Measurements from ENCODE around the gene PCAT6. TPM values are rescaled to one million over a fixed set of nuclear protein-coding genes. Genes with fewer than 3 reads are reported as not detected.

Gene PCAT6
- total RNA-seq, 2 donors from 2014 or later, result not detected

GRCh38 chr1:202796670-202797069, 14.1 kb upstream of the PCAT6 start:
- no peak for DNase-seq (ENCODE audit: low spot score)
- no peaks in the 10 kb centered on the region for H3K4me1 ChIP-seq (ENCODE audit: control insufficient read depth in 1 of 2, low read depth in 2 of 2)
- no peaks in the 10 kb centered on the region for H3K36me3 ChIP-seq
- no peak for TF ChIP-seq CTCF (IDR thresholded peaks at IDR 0.05)
- no peak overlapping the region for H3K4me3 ChIP-seq
- no peaks in the 10 kb centered on the region for H3K9me3 ChIP-seq
- H3K27ac ChIP-seq, result no peak overlapping the region
- no peak for ATAC-seq (ENCODE audit: insufficient number of reproducible peaks, low FRiP score, low read depth)
- no peaks in the 10 kb centered on the region for H3K27me3 ChIP-seq (replicated peaks; ENCODE audit: insufficient read depth)

GRCh38 chr1:202798260-202798659, 12.5 kb upstream of the PCAT6 start:
- Histone ChIP-seq H3K36me3 (no peaks in the 10 kb centered on the region), H3K4me1 (ENCODE audit: control insufficient read depth in 1 of 2, low read depth in 2 of 2) (peaks cover 0 to 6% of the 10 kb centered on the region in 2 donors), H3K27ac (no peak overlapping the region), H3K27me3 (replicated peaks; ENCODE audit: insufficient read depth) (no peaks in the 10 kb centered on the region), H3K9me3 (no peaks in the 10 kb centered on the region), H3K4me3 (no peak overlapping the region)
- DNase-seq (ENCODE audit: low spot score) (no peak), ATAC-seq (ENCODE audit: insufficient number of reproducible peaks, low FRiP score, low read depth) (no peak)
- TF ChIP-seq CTCF (IDR thresholded peaks at IDR 0.05), result no peak

- DNase-seq (ENCODE audit: low spot score) (no peak), ATAC-seq (ENCODE audit: insufficient number of reproducible peaks, low FRiP score, low read depth) (no peak)
- Histone ChIP-seq H3K4me3 (no peak overlapping the region), H3K4me1 (ENCODE audit: control insufficient read depth in 1 of 2, low read depth in 2 of 2) (peaks cover 0 to 9% of the 10 kb centered on the region in 2 donors), H3K27me3 (replicated peaks; ENCODE audit: insufficient read depth) (no peaks in the 10 kb centered on the region), H3K36me3 (no peaks in the 10 kb centered on the region), H3K27ac (no peak overlapping the region), H3K9me3 (no peaks in the 10 kb centered on the region)
- no peak for TF ChIP-seq CTCF (IDR thresholded peaks at IDR 0.05)
Measured at GRCh38 chr1:202798792-202799331, 11.9 kb upstream of the PCAT6 start.

- H3K27ac ChIP-seq, result no peak overlapping the region
- TF ChIP-seq CTCF (IDR thresholded peaks at IDR 0.05), result no peak
- ATAC-seq (ENCODE audit: insufficient number of reproducible peaks, low FRiP score, low read depth), result no peak
- H3K4me3 ChIP-seq, result no peak overlapping the region
- H3K27me3 ChIP-seq (replicated peaks; ENCODE audit: insufficient read depth), result no peaks in the 10 kb centered on the region
- DNase-seq (ENCODE audit: low spot score), result no peak
- peaks cover 4 to 9% of the 10 kb centered on the region in 2 donors for H3K4me1 ChIP-seq (ENCODE audit: control insufficient read depth in 1 of 2, low read depth in 2 of 2)
- no peaks in the 10 kb centered on the region for H3K36me3 ChIP-seq
- no peaks in the 10 kb centered on the region for H3K9me3 ChIP-seq
Measured at GRCh38 chr1:202800742-202801141, 10.0 kb upstream of the PCAT6 start.

- TF ChIP-seq CTCF (IDR thresholded peaks at IDR 0.05), result no peak
- no peak for ATAC-seq (ENCODE audit: insufficient number of reproducible peaks, low FRiP score, low read depth)
- DNase-seq (ENCODE audit: low spot score), result no peak
- no peak overlapping the region for H3K27ac ChIP-seq
- peaks cover 8 to 9% of the 10 kb centered on the region in 2 donors for H3K4me1 ChIP-seq (ENCODE audit: control insufficient read depth in 1 of 2, low read depth in 2 of 2)
- H3K9me3 ChIP-seq, result no peaks in the 10 kb centered on the region
- H3K36me3 ChIP-seq, result no peaks in the 10 kb centered on the region
- H3K4me3 ChIP-seq, result no peak overlapping the region
- H3K27me3 ChIP-seq (replicated peaks; ENCODE audit: insufficient read depth), result no peaks in the 10 kb centered on the region
Measured at GRCh38 chr1:202801175-202801574, 9.6 kb upstream of the PCAT6 start.
